DOHH2 (cell line): ENCODE results near the gene VSIR.

Source experiments
- H3F3A ChIP-seq: fragments of 200-600 bp; sonication (generic), shearing (Covaris generic); 2 replicates; pipeline ENCODE4 v1.6.0; 2016; ENCODE audit warnings: antibody characterized with exemption, mild to moderate bottlenecking; ENCODE audit not compliant: control insufficient read depth, insufficient read depth
- H3K27ac ChIP-seq: fragments of 200-600 bp; sonication (generic); 2 replicates; pipeline ENCODE4 v1.5.1; 2014; ENCODE audit warnings: low read depth, mild to moderate bottlenecking, low read length, moderate library complexity
- H3K27me3 ChIP-seq: fragments of 200-600 bp; sonication (generic); 2 replicates; pipeline ENCODE4 v1.6.1; 2014; ENCODE audit warnings: mild to moderate bottlenecking, low read length, mixed read lengths; ENCODE audit not compliant: control insufficient read depth
- H3K36me3 ChIP-seq: fragments of 200-600 bp; sonication (generic); 2 replicates; pipeline ENCODE4 v1.6.1; 2014; ENCODE audit warnings: mild to moderate bottlenecking, low read length, moderate library complexity, mixed read lengths; ENCODE audit not compliant: control insufficient read depth
- H3K4me1 ChIP-seq: fragments of 200-600 bp; sonication (generic); 2 replicates; pipeline ENCODE4 v1.6.1; 2014; ENCODE audit warnings: mild to moderate bottlenecking, low read length, mixed read lengths; ENCODE audit not compliant: control insufficient read depth
- H3K4me2 ChIP-seq: fragments of 200-600 bp; sonication (generic); 2 replicates; pipeline ENCODE4 v1.6.0; 2014; ENCODE audit warnings: mild to moderate bottlenecking, low read length, moderate library complexity
- H3K4me3 ChIP-seq: fragments of 200-600 bp; sonication (generic); 2 replicates; pipeline ENCODE4 v1.5.1; 2014; ENCODE audit warnings: mild to moderate bottlenecking, low read length, mixed read lengths
- H3K79me2 ChIP-seq: fragments of 200-600 bp; sonication (generic); 2 replicates; pipeline ENCODE4 v1.6.1; 2014; ENCODE audit warnings: mild to moderate bottlenecking, low read length, mixed read lengths; ENCODE audit not compliant: control insufficient read depth
- H3K9me2 ChIP-seq: fragments of 200-600 bp; sonication (generic); replicated peaks from 2 replicates; pipeline ENCODE4 v1.6.1; 2014; ENCODE audit warnings: mild to moderate bottlenecking, low read length, mixed read lengths; ENCODE audit not compliant: control insufficient read depth
- H3K9me3 ChIP-seq: fragments of 200-600 bp; sonication (generic); 2 replicates; pipeline ENCODE4 v1.6.1; 2014; ENCODE audit warnings: antibody characterized with exemption, low read length, mixed read lengths; ENCODE audit not compliant: control insufficient read depth, insufficient read depth
- H4K20me1 ChIP-seq: fragments of 200-600 bp; sonication (generic); 2 replicates; pipeline ENCODE4 v1.6.0; 2014; ENCODE audit warnings: low read depth, mild to moderate bottlenecking, antibody characterized with exemption, low read length, moderate library complexity; ENCODE audit not compliant: control insufficient read depth, insufficient read depth
- CTCF ChIP-seq: fragments of 200-600 bp; sonication (generic); IDR thresholded peaks from one replicate; pipeline ENCODE4 v1.5.1; 2014; ENCODE audit warnings: antibody characterized with exemption, mild to moderate bottlenecking, low read depth, low read length; ENCODE audit not compliant: poor library complexity, severe bottlenecking
- EZH2phosphoT487 ChIP-seq: fragments of 200-600 bp; sonication (generic); IDR thresholded peaks from 2 replicates; pipeline ENCODE4 v1.6.1; 2017; ENCODE audit warnings: borderline replicate concordance, mild to moderate bottlenecking, antibody characterized with exemption, low read length, moderate library complexity, mixed read lengths

The VSIR gene

GRCh38 chr10:71743866-71744265 lies 29.5 kb downstream of the VSIR start:
- Histone ChIP-seq H4K20me1 (no peaks in the 10 kb centered on the region), H3K4me2 (no peak overlapping the region), H3K27ac (no peak overlapping the region), H3K9me3 (no peaks in the 10 kb centered on the region), H3K79me2 (no peaks in the 10 kb centered on the region), H3K4me1 (peaks cover 15% of the 10 kb centered on the region), H3K36me3 (no peaks in the 10 kb centered on the region), H3F3A (no peaks in the 10 kb centered on the region), H3K9me2 (no peaks in the 10 kb centered on the region), H3K27me3 (no peaks in the 10 kb centered on the region), H3K4me3 (no peak overlapping the region)
- TF ChIP-seq CTCF (no peak), EZH2phosphoT487 (no peak)

- H3K36me3 ChIP-seq: no peaks in the 10 kb centered on the region
- no peak overlapping the region for H3K4me2 ChIP-seq
- H3K4me3 ChIP-seq: no peak overlapping the region
- H4K20me1 ChIP-seq: no peaks in the 10 kb centered on the region
- no peak overlapping the region for H3K27ac ChIP-seq
- peaks cover 9% of the 10 kb centered on the region for H3K4me1 ChIP-seq
- no peaks in the 10 kb centered on the region for H3F3A ChIP-seq
- no peaks in the 10 kb centered on the region for H3K9me3 ChIP-seq
- H3K79me2 ChIP-seq: no peaks in the 10 kb centered on the region
- H3K9me2 ChIP-seq: no peaks in the 10 kb centered on the region
- no peaks in the 10 kb centered on the region for H3K27me3 ChIP-seq
- TF ChIP-seq EZH2phosphoT487: no peak
- no peak for TF ChIP-seq CTCF
Observed at GRCh38 chr10:71743089-71743838, 30.1 kb downstream of the VSIR start.

- Histone ChIP-seq H3K9me2 (no peaks in the 10 kb centered on the region), H3K4me2 (no peak overlapping the region), H3K36me3 (no peaks in the 10 kb centered on the region), H3K27me3 (no peaks in the 10 kb centered on the region), H3K9me3 (no peaks in the 10 kb centered on the region), H3F3A (no peaks in the 10 kb centered on the region), H3K79me2 (no peaks in the 10 kb centered on the region), H3K4me3 (no peak overlapping the region), H4K20me1 (no peaks in the 10 kb centered on the region), H3K4me1 (peaks cover 1% of the 10 kb centered on the region), H3K27ac (no peak overlapping the region)
- TF ChIP-seq EZH2phosphoT487 (no peak), CTCF (no peak)
Observed at GRCh38 chr10:71742301-71743088, 30.8 kb downstream of the VSIR start.
